Measurements from ENCODE around the gene ZFR. TPM values are rescaled to one million over a fixed set of nuclear protein-coding genes. Genes with fewer than 3 reads are reported as not detected.
A peak's percentile ranks its signal among the peaks of the same experiment; 100 is the strongest.
"Not testable (repeated sequence)": the region's sequence is repeated elsewhere in the genome, so short reads cannot be mapped to it uniquely, and the experiment has no call there.

The ZFR gene
- total RNA-seq, 1 donor, result 118 TPM

GRCh38 chr5:32314658-32315057 lies 129.9 kb downstream of the ZFR start:
- H3K4me3 ChIP-seq (ENCODE audit: low read depth, low read length), result no peak overlapping the region
- DNase-seq (ENCODE audit: low read depth), result no peak
- TF ChIP-seq, protein P1, sequence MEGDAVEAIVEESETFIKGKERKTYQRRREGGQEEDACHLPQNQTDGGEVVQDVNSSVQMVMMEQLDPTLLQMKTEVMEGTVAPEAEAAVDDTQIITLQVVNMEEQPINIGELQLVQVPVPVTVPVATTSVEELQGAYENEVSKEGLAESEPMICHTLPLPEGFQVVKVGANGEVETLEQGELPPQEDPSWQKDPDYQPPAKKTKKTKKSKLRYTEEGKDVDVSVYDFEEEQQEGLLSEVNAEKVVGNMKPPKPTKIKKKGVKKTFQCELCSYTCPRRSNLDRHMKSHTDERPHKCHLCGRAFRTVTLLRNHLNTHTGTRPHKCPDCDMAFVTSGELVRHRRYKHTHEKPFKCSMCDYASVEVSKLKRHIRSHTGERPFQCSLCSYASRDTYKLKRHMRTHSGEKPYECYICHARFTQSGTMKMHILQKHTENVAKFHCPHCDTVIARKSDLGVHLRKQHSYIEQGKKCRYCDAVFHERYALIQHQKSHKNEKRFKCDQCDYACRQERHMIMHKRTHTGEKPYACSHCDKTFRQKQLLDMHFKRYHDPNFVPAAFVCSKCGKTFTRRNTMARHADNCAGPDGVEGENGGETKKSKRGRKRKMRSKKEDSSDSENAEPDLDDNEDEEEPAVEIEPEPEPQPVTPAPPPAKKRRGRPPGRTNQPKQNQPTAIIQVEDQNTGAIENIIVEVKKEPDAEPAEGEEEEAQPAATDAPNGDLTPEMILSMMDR (IDR thresholded peaks at IDR 0.05; ENCODE audit: insufficient read depth, low read length), result no peak

DNA sequence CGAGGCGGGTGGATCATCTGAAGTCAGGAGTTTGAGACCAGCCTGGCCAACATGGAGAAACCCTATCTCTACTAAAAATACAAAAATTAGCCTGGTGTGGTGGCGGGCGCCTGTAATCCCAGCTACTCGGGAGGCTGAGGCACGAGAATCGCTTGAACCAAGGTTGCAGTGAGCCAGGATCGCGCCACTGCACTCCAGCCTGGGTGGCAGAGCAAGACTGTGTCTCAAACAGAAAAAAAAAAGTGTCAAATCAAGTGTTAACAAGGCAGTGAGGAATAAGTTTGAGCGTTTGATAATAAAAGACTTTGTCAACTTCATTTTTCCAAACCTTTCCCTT lies 130.4 kb downstream of the ZFR start:
- not testable (repeated sequence) for DNase-seq (ENCODE audit: low read depth); H3K4me3 ChIP-seq (ENCODE audit: low read depth, low read length)

DNA sequence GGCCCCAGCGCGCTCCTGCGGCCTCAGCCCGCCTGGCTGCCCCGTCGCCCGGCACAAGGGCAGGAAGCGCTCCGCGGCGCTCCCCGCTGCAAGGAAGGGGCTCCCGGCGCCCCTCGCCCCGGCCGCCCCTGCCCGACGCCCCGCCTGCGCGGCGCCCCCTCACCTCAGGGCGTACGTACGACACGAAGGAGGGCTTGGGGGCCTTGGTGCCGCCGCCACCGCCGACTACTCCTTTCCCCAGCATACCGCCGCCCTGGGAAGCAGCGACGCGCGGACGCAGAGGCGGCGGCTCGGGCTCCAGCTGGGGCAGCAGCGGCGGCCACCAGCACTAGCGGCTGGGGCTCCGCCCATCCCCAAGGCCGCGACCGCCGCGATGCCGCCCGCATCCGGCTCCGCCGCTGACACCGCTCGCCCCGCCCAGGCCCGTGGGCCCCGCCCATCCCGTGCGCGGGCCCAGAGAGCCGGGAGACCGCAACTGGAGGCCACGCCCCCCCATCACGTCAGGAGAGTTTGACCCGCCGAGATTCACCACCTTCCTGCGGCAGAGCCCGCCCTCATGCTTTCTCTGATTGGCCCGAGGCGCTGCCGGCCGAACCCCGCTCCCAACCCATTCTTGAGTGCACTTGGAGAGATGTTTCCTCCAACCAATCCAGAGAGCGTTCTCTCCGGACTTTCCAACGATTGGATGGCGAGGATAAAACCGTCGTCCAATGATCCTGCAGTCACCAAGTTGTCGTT lies 131.8 kb downstream of the ZFR start, which contains the start of gene MTMR12:
MTMR12 (minus strand) TSS at position 345 of the 738 bp plus-strand sequence; CDS start at position 244, 101 bp downstream.
- TF ChIP-seq, protein P1 (IDR thresholded peaks at IDR 0.05; ENCODE audit: insufficient read depth, low read length), result no peak
- peak; percentile 99 for DNase-seq (ENCODE audit: low read depth)
- H3K4me3 ChIP-seq (ENCODE audit: low read depth, low read length), result peak within 1 kb of the TSS; percentile 81

- DNase-seq (ENCODE audit: low read depth), result peak; percentile 68
- TF ChIP-seq, protein P1 (IDR thresholded peaks at IDR 0.05; ENCODE audit: insufficient read depth, low read length), result no peak
- H3K4me3 ChIP-seq (ENCODE audit: low read depth, low read length), result peak overlapping the region; percentile 81
Measured at GRCh38 chr5:32312197-32312594, 132.3 kb downstream of the ZFR start.

GRCh38 chr5:32311404-32312196 lies 132.9 kb downstream of the ZFR start:
- peak; percentile 18 for DNase-seq (ENCODE audit: low read depth)
- peak overlapping the region; percentile 81 for H3K4me3 ChIP-seq (ENCODE audit: low read depth, low read length)
- TF ChIP-seq, protein P1 (IDR thresholded peaks at IDR 0.05; ENCODE audit: insufficient read depth, low read length), result no peak

GRCh38 chr5:32309761-32310160 lies 134.8 kb downstream of the ZFR start:
- no peak overlapping the region for H3K4me3 ChIP-seq (ENCODE audit: low read depth, low read length)
- no peak for DNase-seq (ENCODE audit: low read depth)
- TF ChIP-seq, protein P1 (IDR thresholded peaks at IDR 0.05; ENCODE audit: insufficient read depth, low read length), result no peak

- TF ChIP-seq, protein P1 (IDR thresholded peaks at IDR 0.05; ENCODE audit: insufficient read depth, low read length), result no peak
- H3K4me3 ChIP-seq (ENCODE audit: low read depth, low read length), result no peak overlapping the region
- DNase-seq (ENCODE audit: low read depth), result peak; percentile 9
Measured at GRCh38 chr5:32308946-32309345, 135.6 kb downstream of the ZFR start.
